Skeletal muscle tissue (tissue), 4 donors: ENCODE measurements around the gene FSTL4. TPM values are rescaled to one million over a fixed set of nuclear protein-coding genes. Genes with fewer than 3 reads are reported as not detected.
"Not testable (repeated sequence)": the region's sequence is repeated elsewhere in the genome, so short reads cannot be mapped to it uniquely, and the experiment has no call there.

Experiments used
- H3K27ac ChIP-seq: one replicate; pipeline ENCODE4 v1.7.0; 2013; ENCODE audit warnings: mild to moderate bottlenecking, low read depth, low read length, inconsistent platforms
- H3K27me3 ChIP-seq, 3 donors: one replicate each; pipeline ENCODE4 v1.7.0; 2013; ENCODE audit warnings: low read length in 3 of 3; ENCODE audit not compliant: control insufficient read depth in 3 of 3, insufficient read depth in 3 of 3
- H3K36me3 ChIP-seq, 3 donors: one replicate each; pipeline ENCODE4 v1.7.0; 2013; ENCODE audit warnings: low read length in 3 of 3; ENCODE audit not compliant: control insufficient read depth in 3 of 3, insufficient read depth in 3 of 3
- H3K4me1 ChIP-seq, 3 donors: one replicate each; pipeline ENCODE4 v1.7.0; 2013; ENCODE audit warnings: low read length in 3 of 3, mild to moderate bottlenecking in 3 of 3; ENCODE audit not compliant: control insufficient read depth in 3 of 3, insufficient read depth in 3 of 3
- H3K4me3 ChIP-seq, 3 donors: one replicate each; pipeline ENCODE4 v1.7.0; 2013; ENCODE audit warnings: low read length in 3 of 3
- H3K9ac ChIP-seq, 3 donors: one replicate each; pipeline ENCODE4 v1.7.0; 2013; ENCODE audit warnings: low read length in 3 of 3, mild to moderate bottlenecking in 3 of 3, moderate library complexity in 2 of 3, low read depth in 1 of 3
- H3K9me3 ChIP-seq, 3 donors: one replicate each; pipeline ENCODE4 v1.7.0; 2013; ENCODE audit warnings: low read length in 3 of 3; ENCODE audit not compliant: control insufficient read depth in 3 of 3
- total RNA-seq: library from RNA; depleted of rRNA; stranded (reverse); fragments of >200 nt; gene quantifications from one replicate; pipeline ENCODE4 v1.2.3, GENCODE V29; 2014
- donor health status: Osteomylitis.

The FSTL4 gene
- total RNA-seq, 1 donor from 2014 or later = 1.0 TPM

DNA sequence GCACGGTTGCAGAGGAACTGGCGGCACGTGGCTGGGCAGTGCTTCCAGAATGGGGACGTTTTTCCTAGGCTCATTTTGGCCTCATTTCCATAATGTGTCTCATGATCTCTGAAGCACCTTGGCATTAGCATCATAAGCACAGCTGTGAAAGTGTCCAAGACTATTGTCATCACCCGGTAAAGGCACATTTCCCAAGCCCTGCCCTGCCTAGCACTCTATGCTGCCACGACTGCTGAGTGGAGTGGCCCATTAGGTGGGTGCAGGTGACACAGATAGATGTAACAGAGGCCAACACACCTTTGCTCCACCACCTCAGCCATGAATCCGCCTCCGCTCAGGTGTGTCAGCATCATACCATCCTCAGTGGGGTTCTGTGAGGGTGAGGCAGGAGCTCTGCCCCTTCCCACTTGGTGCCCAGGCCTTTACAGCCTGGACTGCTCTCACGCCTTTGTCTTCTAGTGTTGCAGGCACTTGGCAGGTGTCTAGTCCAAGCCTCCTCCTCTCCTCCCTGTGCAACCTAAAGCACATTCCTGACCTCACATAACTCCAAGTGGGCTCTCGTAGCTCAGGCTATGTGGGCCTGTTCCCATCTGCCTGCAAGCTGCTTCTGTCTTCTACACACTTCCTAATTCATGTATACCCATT is 213.0 kb downstream of the FSTL4 start:
- Histone ChIP-seq H3K9me3 (no peaks in the 10 kb centered on the region), H3K27me3 (peaks cover 0 to 4% (median 4%) of the 10 kb centered on the region in 3 donors), H3K4me1 (peaks cover 0 to 8% (median 2%) of the 10 kb centered on the region in 3 donors)

DNA sequence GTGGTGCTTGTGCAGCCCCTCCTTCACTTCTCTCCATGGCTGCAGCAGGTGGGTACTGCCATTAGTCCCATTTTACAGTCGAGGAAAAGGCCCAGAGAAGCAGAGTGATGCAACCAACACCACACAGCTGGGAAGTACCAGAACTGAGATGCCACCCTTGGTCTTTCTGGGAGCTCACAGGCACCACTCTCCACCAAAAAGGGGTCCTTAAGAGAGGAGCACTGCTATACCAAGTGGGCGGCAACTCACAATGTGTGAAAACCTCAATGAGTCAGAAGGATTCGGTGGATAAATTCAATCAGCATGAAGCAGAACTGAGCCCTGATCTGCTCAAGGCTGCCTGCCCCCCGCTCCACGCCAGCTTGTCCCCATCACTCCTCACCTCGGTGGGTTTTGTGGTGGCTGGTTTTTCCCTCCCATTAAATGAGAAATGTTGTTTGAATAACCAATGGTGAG is 213.7 kb downstream of the FSTL4 start:
- peaks cover 0 to 8% (median 2%) of the 10 kb centered on the region in 3 donors for H3K4me1 ChIP-seq
- no peaks in the 10 kb centered on the region for H3K36me3 ChIP-seq
- H3K27ac ChIP-seq = no peak overlapping the region
- no peak overlapping the region for H3K4me3 ChIP-seq
- H3K27me3 ChIP-seq = peaks cover 0 to 4% (median 4%) of the 10 kb centered on the region in 3 donors
- H3K9ac ChIP-seq = no peak overlapping the region
- no peaks in the 10 kb centered on the region for H3K9me3 ChIP-seq

More for the DNA sequence above, 213.0 kb downstream of the FSTL4 start:
- Histone ChIP-seq H3K27ac (no peak overlapping the region), H3K4me3 (no peak overlapping the region), H3K9ac (no peak overlapping the region), H3K36me3 (no peaks in the 10 kb centered on the region)

DNA sequence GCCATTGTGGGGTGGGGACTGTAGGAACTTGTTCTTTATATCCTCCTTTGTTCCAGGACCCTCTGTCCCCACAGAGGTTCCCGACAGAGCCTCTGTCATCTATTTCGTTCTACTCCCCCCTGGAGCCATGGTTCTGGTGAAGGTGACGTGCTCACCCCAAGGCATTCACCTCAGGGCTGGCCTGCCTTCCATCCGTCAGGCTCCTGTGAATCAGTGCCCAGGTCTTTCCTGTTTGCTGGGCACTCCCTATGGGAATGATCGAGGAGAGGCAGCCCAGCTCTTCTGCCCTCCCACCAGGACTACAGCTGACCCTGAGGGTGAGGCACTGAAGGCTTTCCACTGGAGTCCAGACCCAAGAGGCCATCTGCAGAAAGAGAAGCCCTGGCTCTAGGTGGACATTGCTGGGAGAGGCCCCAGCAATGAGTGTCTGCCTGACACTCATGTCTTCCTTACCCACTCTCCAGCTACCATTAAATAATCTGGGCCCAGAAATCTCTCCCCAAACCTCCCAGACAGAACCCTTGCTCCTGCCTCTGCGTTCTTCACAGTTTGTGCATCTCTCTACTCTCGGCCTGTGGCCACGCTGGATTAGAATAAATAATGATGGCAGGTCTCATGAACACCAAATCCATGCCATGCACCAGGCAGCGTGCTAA is 214.2 kb downstream of the FSTL4 start:
- H3K9ac ChIP-seq = no peak overlapping the region
- H3K27ac ChIP-seq = no peak overlapping the region
- no peaks in the 10 kb centered on the region for H3K9me3 ChIP-seq
- H3K4me1 ChIP-seq = peaks cover 0 to 8% (median 2%) of the 10 kb centered on the region in 3 donors
- H3K36me3 ChIP-seq = no peaks in the 10 kb centered on the region
- H3K27me3 ChIP-seq = peaks cover 0 to 4% (median 4%) of the 10 kb centered on the region in 3 donors
- no peak overlapping the region for H3K4me3 ChIP-seq

DNA sequence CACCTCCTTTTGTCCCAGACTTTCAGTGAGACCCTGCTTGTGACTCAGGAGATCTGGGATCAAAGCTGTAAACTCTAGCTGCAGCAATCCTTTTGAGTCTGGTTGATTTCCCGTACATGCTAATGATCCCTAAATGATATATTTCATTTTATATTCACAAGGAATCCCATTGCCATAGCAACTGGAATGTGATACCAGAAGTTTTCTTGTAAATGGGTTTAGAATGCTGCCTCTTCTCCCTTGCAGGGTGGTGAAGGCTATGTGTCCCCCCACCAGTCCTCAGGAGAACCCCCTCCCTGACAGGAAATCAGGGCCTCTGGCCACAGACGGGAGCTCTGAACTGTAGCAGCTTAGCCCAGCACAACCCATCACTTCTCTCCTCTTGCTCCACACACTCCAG is 215.0 kb downstream of the FSTL4 start:
- no peaks in the 10 kb centered on the region for H3K36me3 ChIP-seq
- peaks cover 0 to 4% (median 4%) of the 10 kb centered on the region in 3 donors for H3K27me3 ChIP-seq
- H3K9me3 ChIP-seq = no peaks in the 10 kb centered on the region
- H3K4me3 ChIP-seq = no peak overlapping the region
- H3K27ac ChIP-seq = no peak overlapping the region
- H3K4me1 ChIP-seq = peaks cover 0 to 8% (median 2%) of the 10 kb centered on the region in 3 donors
- H3K9ac ChIP-seq = no peak overlapping the region

DNA sequence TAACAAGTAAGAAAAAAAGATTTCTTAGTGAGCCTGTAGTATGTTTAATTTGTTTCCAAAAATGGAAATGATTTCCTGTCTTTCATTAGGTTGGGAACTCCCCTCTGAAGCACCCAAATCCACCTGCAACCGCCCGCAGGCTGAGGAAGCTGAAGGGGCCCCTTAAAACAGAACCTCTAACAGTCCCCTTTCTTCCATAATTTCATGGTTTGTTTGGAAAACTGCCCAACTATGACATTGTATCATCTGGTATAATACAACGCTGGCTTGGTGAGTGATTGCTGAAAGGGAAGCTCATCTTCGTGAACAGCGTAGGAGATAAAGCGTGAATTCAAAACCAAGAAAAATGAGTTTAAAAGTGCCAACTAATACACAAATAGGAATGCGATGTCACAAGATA is 215.5 kb downstream of the FSTL4 start:
- H3K9ac ChIP-seq = no peak overlapping the region
- H3K36me3 ChIP-seq = no peaks in the 10 kb centered on the region
- no peak overlapping the region for H3K4me3 ChIP-seq
- H3K27ac ChIP-seq = no peak overlapping the region
- H3K9me3 ChIP-seq = no peaks in the 10 kb centered on the region
- H3K27me3 ChIP-seq = peaks cover 0 to 7% (median under 1%) of the 10 kb centered on the region in 3 donors
- peaks cover 0 to 8% (median 2%) of the 10 kb centered on the region in 3 donors for H3K4me1 ChIP-seq

DNA sequence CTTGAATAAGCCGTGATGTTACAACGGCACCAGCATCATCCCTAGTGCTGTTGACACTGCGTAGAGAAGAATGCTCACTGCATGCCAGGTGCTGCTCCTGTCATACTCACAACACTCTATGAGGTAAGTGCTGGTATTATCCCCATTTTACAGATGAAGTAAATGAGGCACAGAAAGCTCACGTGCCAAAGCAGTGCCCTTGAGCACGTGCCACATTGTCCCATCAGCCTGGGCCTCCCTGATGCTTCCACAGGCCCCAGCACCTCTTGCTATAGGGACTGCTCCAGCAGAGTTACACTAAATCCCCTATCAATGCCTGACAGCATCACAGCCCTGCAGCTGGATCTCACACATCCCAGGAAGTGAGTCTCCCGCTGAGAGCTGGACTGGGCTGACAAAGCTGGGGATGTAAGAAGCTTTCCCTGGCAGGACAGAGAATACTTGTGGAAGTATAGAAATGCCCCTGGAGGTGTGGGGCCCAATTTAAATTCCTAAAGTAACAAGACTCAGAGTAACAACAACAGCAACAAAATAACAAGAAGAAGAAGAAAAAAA is 216.1 kb downstream of the FSTL4 start:
- Histone ChIP-seq H3K27ac (no peak overlapping the region), H3K4me1 (peaks cover 0 to 8% (median 2%) of the 10 kb centered on the region in 3 donors), H3K9me3 (no peaks in the 10 kb centered on the region), H3K9ac (no peak overlapping the region), H3K4me3 (no peak overlapping the region), H3K27me3 (peaks cover 0 to 7% (median 0%) of the 10 kb centered on the region in 3 donors), H3K36me3 (no peaks in the 10 kb centered on the region)

DNA sequence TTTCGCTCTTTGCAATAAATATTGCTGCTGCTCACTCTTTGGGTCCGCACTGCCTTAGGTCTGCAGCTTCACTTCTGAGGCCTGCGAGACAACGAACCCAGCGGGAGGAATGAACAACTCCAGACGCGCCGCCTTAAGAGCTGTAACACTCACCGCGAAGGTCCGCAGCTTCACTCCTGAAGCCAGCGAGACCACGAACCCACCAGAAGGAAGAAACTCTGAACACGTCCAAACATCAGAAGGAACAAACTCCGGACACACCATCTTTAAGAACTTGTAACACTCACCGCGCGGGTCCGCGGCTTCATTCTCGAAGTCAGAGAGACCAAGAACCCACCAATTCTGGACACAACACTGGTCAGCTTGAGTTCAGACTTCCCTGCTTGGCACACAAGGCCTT is 217.1 kb downstream of the FSTL4 start:
- H3K4me1 ChIP-seq, H3K9ac ChIP-seq, H3K27ac ChIP-seq, H3K36me3 ChIP-seq, H3K9me3 ChIP-seq, H3K27me3 ChIP-seq, H3K4me3 ChIP-seq: not testable (repeated sequence)

DNA sequence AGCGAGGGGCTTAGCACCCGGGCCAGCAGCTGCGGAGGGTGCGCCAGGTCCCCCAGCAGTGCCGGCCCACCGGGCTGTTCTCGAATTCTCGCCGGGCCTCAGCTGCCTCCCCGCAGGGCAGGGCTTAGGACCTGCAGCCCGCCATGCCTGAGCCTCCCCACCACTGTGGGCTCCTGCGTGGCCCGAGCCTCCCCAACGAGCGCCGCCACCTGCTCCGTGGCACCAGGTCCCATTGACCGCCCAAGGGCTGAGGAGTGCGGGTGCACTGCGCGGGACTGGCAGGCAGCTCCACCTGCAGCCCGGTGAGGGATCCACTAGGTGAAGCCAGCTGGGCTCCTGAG is 217.9 kb downstream of the FSTL4 start:
- H3K4me1 ChIP-seq, H3K9ac ChIP-seq, H3K27ac ChIP-seq: not testable (repeated sequence)

DNA sequence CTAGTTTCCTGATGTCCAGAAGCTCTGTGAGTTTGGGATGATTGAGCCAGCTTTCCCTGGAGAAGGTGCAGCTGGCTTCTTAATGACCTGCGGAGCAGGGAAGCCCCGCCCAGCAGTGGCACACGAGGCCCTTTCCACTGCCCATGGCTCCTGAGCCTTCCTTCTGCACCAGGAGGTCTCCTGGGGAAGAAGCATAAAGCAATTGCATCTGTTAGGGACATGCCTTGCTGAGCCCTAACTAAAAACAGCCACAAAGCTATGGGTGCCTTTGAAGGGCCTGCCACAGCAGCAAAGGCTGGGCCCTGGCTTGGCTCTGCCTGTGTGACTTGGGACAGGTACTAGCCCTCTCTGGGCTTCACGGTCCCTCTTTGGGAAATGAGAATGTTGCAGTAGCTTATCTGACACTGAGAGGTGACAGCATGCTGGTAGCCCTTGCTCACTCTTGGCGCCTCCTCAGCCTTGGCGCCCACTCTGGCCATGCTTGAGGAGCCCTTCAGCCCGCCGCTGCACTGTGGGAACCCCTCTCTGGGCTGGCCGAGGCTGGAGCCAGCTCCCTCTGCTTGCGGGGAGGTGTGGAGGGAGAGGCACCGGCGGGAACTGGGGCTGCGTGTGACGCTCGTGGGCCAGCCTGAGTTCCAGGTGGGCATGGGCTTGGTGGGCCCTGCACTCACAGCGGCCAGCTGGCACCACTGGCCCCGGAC is 218.4 kb downstream of the FSTL4 start:
- Histone ChIP-seq H3K27me3 (peaks cover 0 to 3% (median 0%) of the 10 kb centered on the region in 3 donors), H3K36me3 (no peaks in the 10 kb centered on the region), H3K27ac (no peak overlapping the region), H3K4me1 (no peaks in the 10 kb centered on the region), H3K9me3 (no peaks in the 10 kb centered on the region), H3K4me3 (no peak overlapping the region), H3K9ac (no peak overlapping the region)

More for the DNA sequence above, 217.9 kb downstream of the FSTL4 start:
- not testable (repeated sequence) for H3K4me3 ChIP-seq, H3K36me3 ChIP-seq, H3K9me3 ChIP-seq, H3K27me3 ChIP-seq

DNA sequence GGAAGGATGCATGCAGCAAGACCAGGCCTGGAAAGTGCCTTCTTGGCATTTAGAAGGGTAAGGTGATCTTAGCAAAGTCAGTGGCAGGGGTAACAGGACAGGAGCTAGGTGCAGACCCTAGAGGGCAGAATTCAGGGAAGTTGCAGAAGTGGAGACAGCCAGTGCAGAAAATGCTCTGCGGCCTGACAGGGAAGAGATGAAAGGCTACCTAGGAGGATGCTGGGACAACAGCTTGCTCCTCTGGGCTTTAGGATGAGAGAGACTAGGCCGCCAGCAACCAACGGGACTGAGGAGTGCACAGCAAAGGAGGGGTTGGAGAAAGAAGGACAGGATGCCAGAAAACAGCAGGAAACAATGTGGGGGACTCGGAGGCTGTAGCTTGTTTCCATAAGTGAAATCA is 219.9 kb downstream of the FSTL4 start:
- no peak overlapping the region for H3K27ac ChIP-seq
- H3K9ac ChIP-seq = no peak overlapping the region
- H3K36me3 ChIP-seq = no peaks in the 10 kb centered on the region
- H3K27me3 ChIP-seq = peaks cover 0 to 3% (median 0%) of the 10 kb centered on the region in 3 donors
- H3K9me3 ChIP-seq = no peaks in the 10 kb centered on the region
- no peak overlapping the region for H3K4me3 ChIP-seq
- H3K4me1 ChIP-seq = no peaks in the 10 kb centered on the region
